PC-3 (cell line): ENCODE results near the gene PPP1R2.

ENCODE experiments used
- CTCF ChIP-seq: fragments of 300-600 bp; sonication (generic); conservative IDR thresholded peaks from 2 replicates; pipeline ENCODE4 v1.5.1; 2017; ENCODE audit warnings: antibody characterized with exemption, low read depth, mild to moderate bottlenecking, low read length
- EZH2 ChIP-seq: fragments of 300-600 bp; sonication (generic); IDR thresholded peaks from one replicate; pipeline ENCODE4 v1.6.1; 2017; ENCODE audit warnings: antibody characterized with exemption, mild to moderate bottlenecking, low read length; ENCODE audit not compliant: unreplicated experiment

DNA sequence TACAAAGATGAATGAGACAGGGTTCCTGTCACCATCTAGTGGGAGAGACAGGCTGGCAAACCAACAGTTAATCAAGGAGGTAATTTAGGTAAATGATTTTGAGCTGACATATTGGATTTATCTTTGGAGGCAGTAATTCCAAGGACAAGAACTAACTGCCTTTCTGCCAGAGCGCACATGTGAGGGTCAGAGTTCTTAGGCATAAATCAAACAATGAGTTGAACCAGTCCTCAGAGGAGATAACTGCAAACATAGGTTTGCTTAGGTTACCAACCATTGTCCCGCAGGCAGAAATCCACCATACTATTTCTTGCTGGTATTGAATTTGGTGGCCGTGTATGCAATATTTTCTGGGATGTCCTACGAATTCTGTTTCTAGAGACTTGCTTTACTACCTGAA is 14.2 kb upstream of the PPP1R2 start:
- TF ChIP-seq CTCF (no peak), EZH2 (no peak)
